ENCODE data around the gene PHC2. TPM values are rescaled to one million over a fixed set of nuclear protein-coding genes. Genes with fewer than 3 reads are reported as not detected.

PHC2 gene
- polyA plus RNA-seq, 1 donor from 2014 or later = 171 TPM

GRCh38 chr1:33336580-33336979 lies 94.3 kb downstream of the PHC2 start:
- H3K27ac ChIP-seq (ENCODE audit: low read length) = no peak overlapping the region
- no peaks in the 10 kb centered on the region for H3K9me2 ChIP-seq (ENCODE audit: insufficient read depth, low read length)
- peaks cover 17% of the 10 kb centered on the region for H3K36me3 ChIP-seq (ENCODE audit: insufficient read depth, low read length)
- H4K20me1 ChIP-seq (ENCODE audit: insufficient read depth) = peaks cover 48% of the 10 kb centered on the region
- no peaks in the 10 kb centered on the region for H3F3A ChIP-seq (ENCODE audit: insufficient read depth, low read length, poor library complexity, severe bottlenecking)
- H3K27me3 ChIP-seq (ENCODE audit: insufficient read depth, low read depth, low read length) = no peaks in the 10 kb centered on the region
- H3K4me2 ChIP-seq (ENCODE audit: low read length) = no peak overlapping the region
- H2AFZ ChIP-seq (ENCODE audit: low read depth, low read length) = no peak overlapping the region
- peaks cover 92% of the 10 kb centered on the region for H3K79me2 ChIP-seq (replicated peaks; ENCODE audit: insufficient read depth, low read length)
- TF ChIP-seq REST (IDR thresholded peaks at IDR 0.05; ENCODE audit: borderline replicate concordance) (no peak), RAD21 (conservative IDR thresholded peaks at IDR 0.05) (no peak), EP300 (conservative IDR thresholded peaks at IDR 0.05; ENCODE audit: poor library complexity, severe bottlenecking) (no peak), SMC3 (conservative IDR thresholded peaks at IDR 0.05; ENCODE audit: poor library complexity) (no peak), TAF1 (IDR thresholded peaks at IDR 0.05; ENCODE audit: low read depth) (no peak), EZH2 (IDR thresholded peaks at IDR 0.05; ENCODE audit: borderline replicate concordance, insufficient read depth, low read length, poor library complexity, severe bottlenecking) (no peak), POLR2AphosphoS5 (IDR thresholded peaks at IDR 0.05) (no peak), MXI1 (conservative IDR thresholded peaks at IDR 0.05; ENCODE audit: poor library complexity, severe bottlenecking) (no peak)
- TF ChIP-seq, protein P1, sequence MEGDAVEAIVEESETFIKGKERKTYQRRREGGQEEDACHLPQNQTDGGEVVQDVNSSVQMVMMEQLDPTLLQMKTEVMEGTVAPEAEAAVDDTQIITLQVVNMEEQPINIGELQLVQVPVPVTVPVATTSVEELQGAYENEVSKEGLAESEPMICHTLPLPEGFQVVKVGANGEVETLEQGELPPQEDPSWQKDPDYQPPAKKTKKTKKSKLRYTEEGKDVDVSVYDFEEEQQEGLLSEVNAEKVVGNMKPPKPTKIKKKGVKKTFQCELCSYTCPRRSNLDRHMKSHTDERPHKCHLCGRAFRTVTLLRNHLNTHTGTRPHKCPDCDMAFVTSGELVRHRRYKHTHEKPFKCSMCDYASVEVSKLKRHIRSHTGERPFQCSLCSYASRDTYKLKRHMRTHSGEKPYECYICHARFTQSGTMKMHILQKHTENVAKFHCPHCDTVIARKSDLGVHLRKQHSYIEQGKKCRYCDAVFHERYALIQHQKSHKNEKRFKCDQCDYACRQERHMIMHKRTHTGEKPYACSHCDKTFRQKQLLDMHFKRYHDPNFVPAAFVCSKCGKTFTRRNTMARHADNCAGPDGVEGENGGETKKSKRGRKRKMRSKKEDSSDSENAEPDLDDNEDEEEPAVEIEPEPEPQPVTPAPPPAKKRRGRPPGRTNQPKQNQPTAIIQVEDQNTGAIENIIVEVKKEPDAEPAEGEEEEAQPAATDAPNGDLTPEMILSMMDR (IDR thresholded peaks at IDR 0.05; ENCODE audit: poor library complexity, severe bottlenecking) = no peak
- no peak overlapping the region for H3K4me3 ChIP-seq (ENCODE audit: low read length)
- H3K9ac ChIP-seq (ENCODE audit: low read length) = no peak overlapping the region
- H3K9me3 ChIP-seq (ENCODE audit: low read length) = no peaks in the 10 kb centered on the region

DNA sequence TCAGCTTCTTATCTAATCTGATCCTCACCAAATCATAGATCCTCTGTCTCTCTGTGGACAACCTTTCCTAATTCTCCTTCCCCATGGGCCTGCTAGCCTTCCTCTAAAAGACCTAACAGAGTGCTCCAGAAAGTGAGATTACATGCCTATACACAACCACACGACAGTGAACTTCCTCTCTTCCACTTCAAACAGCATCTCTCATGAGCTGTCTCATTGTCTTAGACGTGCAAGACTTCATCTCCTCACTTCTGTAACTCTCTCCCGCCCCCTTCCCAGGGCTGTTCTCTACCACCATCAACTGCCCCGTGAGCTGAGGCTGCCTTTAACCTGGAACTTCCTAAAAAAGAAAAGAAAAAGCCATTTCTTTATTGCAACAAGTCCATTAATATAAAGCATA lies 95.9 kb downstream of the PHC2 start:
- Histone ChIP-seq H3K4me3 (ENCODE audit: low read length) (no peak overlapping the region), H3K9me3 (ENCODE audit: low read length) (no peaks in the 10 kb centered on the region), H4K20me1 (ENCODE audit: insufficient read depth) (peaks cover 41% of the 10 kb centered on the region), H3K9ac (ENCODE audit: low read length) (no peak overlapping the region), H3K27me3 (ENCODE audit: insufficient read depth, low read depth, low read length) (no peaks in the 10 kb centered on the region), H3K9me2 (ENCODE audit: insufficient read depth, low read length) (no peaks in the 10 kb centered on the region), H2AFZ (ENCODE audit: low read depth, low read length) (no peak overlapping the region), H3K4me2 (ENCODE audit: low read length) (no peak overlapping the region), H3K36me3 (ENCODE audit: insufficient read depth, low read length) (peaks cover 26% of the 10 kb centered on the region), H3F3A (ENCODE audit: insufficient read depth, low read length, poor library complexity, severe bottlenecking) (no peaks in the 10 kb centered on the region), H3K79me2 (replicated peaks; ENCODE audit: insufficient read depth, low read length) (peaks cover 76% of the 10 kb centered on the region), H3K27ac (ENCODE audit: low read length) (no peak overlapping the region)
- no peak for TF ChIP-seq EZH2 (IDR thresholded peaks at IDR 0.05; ENCODE audit: borderline replicate concordance, insufficient read depth, low read length, poor library complexity, severe bottlenecking)

DNA sequence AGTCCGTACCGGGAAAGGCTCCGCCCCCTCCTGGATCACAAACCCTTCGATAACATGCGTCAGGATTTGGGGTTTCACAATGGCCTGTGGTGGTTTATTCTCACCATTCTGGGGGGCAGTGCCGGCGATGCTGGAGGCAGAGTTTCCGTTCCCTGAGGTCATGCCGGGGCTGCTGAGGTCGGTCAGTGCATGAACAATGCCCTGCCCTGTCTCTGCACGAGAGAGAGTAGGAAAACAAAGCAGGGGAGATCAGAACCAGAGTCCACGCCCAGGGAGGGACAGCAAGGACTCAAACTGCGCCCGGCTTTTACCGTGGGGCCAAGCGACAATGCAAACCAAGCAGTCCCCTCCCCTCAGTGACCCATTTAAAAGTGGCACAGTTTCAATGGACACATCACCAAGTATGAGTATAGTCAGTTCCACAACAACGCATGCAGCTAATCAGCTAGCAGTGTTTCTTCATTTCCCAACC lies 96.8 kb downstream of the PHC2 start:
- Histone ChIP-seq H3K9ac (ENCODE audit: low read length) (no peak overlapping the region), H3F3A (ENCODE audit: insufficient read depth, low read length, poor library complexity, severe bottlenecking) (no peaks in the 10 kb centered on the region), H3K9me2 (ENCODE audit: insufficient read depth, low read length) (no peaks in the 10 kb centered on the region), H3K27ac (ENCODE audit: low read length) (no peak overlapping the region), H3K79me2 (replicated peaks; ENCODE audit: insufficient read depth, low read length) (peaks cover 67% of the 10 kb centered on the region), H3K36me3 (ENCODE audit: insufficient read depth, low read length) (peaks cover 32% of the 10 kb centered on the region), H4K20me1 (ENCODE audit: insufficient read depth) (peaks cover 33% of the 10 kb centered on the region), H3K4me3 (ENCODE audit: low read length) (no peak overlapping the region), H3K4me2 (ENCODE audit: low read length) (no peak overlapping the region), H2AFZ (ENCODE audit: low read depth, low read length) (no peak overlapping the region), H3K9me3 (ENCODE audit: low read length) (no peaks in the 10 kb centered on the region), H3K27me3 (ENCODE audit: insufficient read depth, low read depth, low read length) (no peaks in the 10 kb centered on the region)
- TF ChIP-seq EP300 (conservative IDR thresholded peaks at IDR 0.05; ENCODE audit: poor library complexity, severe bottlenecking) (no peak), POLR2AphosphoS5 (IDR thresholded peaks at IDR 0.05) (peak; percentile 1), SMC3 (conservative IDR thresholded peaks at IDR 0.05; ENCODE audit: poor library complexity) (no peak)

All from neural cell (in vitro differentiated cells).